CD14-positive monocyte (primary cell): ENCODE measurements around the gene IRF4. TPM values are rescaled to one million over a fixed set of nuclear protein-coding genes. Genes with fewer than 3 reads are reported as not detected.

Source experiments
- DNase-seq, 3 donors: peaks; one replicate each; pipeline ENCODE4 v3.0.0-alpha.2; 2011 to 2022
- H2AFZ ChIP-seq: 2 replicates; pipeline ENCODE4 v1.6.0; 2012; ENCODE audit warnings: mild to moderate bottlenecking, low read depth, low read length, inconsistent platforms; ENCODE audit not compliant: insufficient read depth, poor library complexity, severe bottlenecking
- H3K27ac ChIP-seq, 2 donors: 1 replicate in 1 of 2; 2 replicates in 1 of 2; pipeline ENCODE4 v1.5.1; 2012 to 2013; ENCODE audit warnings: low read length in 2 of 2, control low read depth in 1 of 2, inconsistent platforms in 1 of 2, low read depth in 1 of 2, mild to moderate bottlenecking in 1 of 2
- H3K27me3 ChIP-seq, 2 donors: one replicate each; pipeline versions ENCODE4 v1.6.0 to v1.6.1; 2011 to 2013; ENCODE audit warnings: low read length in 2 of 2; ENCODE audit not compliant: control insufficient read depth in 2 of 2, insufficient read depth in 2 of 2
- H3K36me3 ChIP-seq, 2 donors: replicated peaks in 1 of 2; 1 replicate in 1 of 2; 2 replicates in 1 of 2; pipeline versions ENCODE4 v1.5.1 to v1.6.1; 2012 to 2013; ENCODE audit warnings: low read length in 2 of 2, control low read depth in 1 of 2, inconsistent platforms in 1 of 2, mild to moderate bottlenecking in 1 of 2; ENCODE audit not compliant: insufficient read depth in 2 of 2, control insufficient read depth in 1 of 2
- H3K4me1 ChIP-seq, 2 donors: 1 replicate in 1 of 2; 2 replicates in 1 of 2; pipeline versions ENCODE4 v1.5.1 to v1.6.1; 2012 to 2013; ENCODE audit warnings: low read length in 2 of 2, control low read depth in 1 of 2, inconsistent platforms in 1 of 2, mild to moderate bottlenecking in 1 of 2, moderate library complexity in 1 of 2; ENCODE audit not compliant: insufficient read depth in 2 of 2, control insufficient read depth in 1 of 2
- H3K4me2 ChIP-seq: replicated peaks from 2 replicates; pipeline ENCODE3; 2012; ENCODE audit warnings: low read length, moderate library complexity, mild to moderate bottlenecking; ENCODE audit not compliant: poor library complexity, severe bottlenecking; ENCODE audit errors: extremely low read depth
- H3K4me3 ChIP-seq, 3 experiments: fragments of 200-600 bp in 1 of 3; sonication (generic) in 1 of 3; replicated peaks in 1 of 3; 1 replicate in 2 of 3; 2 replicates in 1 of 3; pipeline ENCODE4 v1.5.1; 2011 to 2013; ENCODE audit warnings: low read length in 3 of 3, mild to moderate bottlenecking in 3 of 3, control low read depth in 2 of 3, low read depth in 2 of 3, inconsistent platforms in 1 of 3, moderate library complexity in 1 of 3
- H3K79me2 ChIP-seq: 2 replicates; pipeline ENCODE4 v1.6.0; 2012; ENCODE audit warnings: mild to moderate bottlenecking, control low read depth, inconsistent platforms, low read length, moderate library complexity; ENCODE audit not compliant: insufficient read depth
- H3K9ac ChIP-seq: 2 replicates; pipeline ENCODE4 v1.6.0; 2017; ENCODE audit warnings: low read length, mild to moderate bottlenecking; ENCODE audit not compliant: insufficient read depth, poor library complexity, severe bottlenecking
- H3K9me3 ChIP-seq, 2 donors: replicated peaks in 1 of 2; 1 replicate in 1 of 2; 2 replicates in 1 of 2; pipeline versions ENCODE4 v1.5.1 to v1.6.1; 2012 to 2013; ENCODE audit warnings: low read length in 2 of 2, control low read depth in 1 of 2; ENCODE audit not compliant: control insufficient read depth in 1 of 2, insufficient read depth in 1 of 2
- H4K20me1 ChIP-seq: 2 replicates; pipeline ENCODE4 v1.6.0; 2012; ENCODE audit warnings: mild to moderate bottlenecking, low read length, control low read depth, moderate library complexity; ENCODE audit not compliant: insufficient read depth
- H3K27ac Mint-ChIP-seq, 7 donors: one replicate each; pipeline ENCODE4 v1.8.0; 2020; ENCODE audit warnings: mild to moderate bottlenecking in 7 of 7, mixed read lengths in 7 of 7, moderate library complexity in 6 of 7, inconsistent platforms in 2 of 7
- H3K27me3 Mint-ChIP-seq, 3 donors: one replicate each; pipeline ENCODE4 v1.8.0; 2021 to 2022; ENCODE audit warnings: low read depth in 3 of 3, mild to moderate bottlenecking in 3 of 3, mixed read lengths in 3 of 3, moderate library complexity in 3 of 3, inconsistent platforms in 1 of 3
- H3K36me3 Mint-ChIP-seq, 2 donors: one replicate each; pipeline ENCODE4 v1.8.0; 2020; ENCODE audit warnings: mixed read lengths in 2 of 2, inconsistent platforms in 1 of 2, mild to moderate bottlenecking in 1 of 2
- H3K4me1 Mint-ChIP-seq: one replicate; pipeline ENCODE4 v1.8.0; 2020; ENCODE audit warnings: mild to moderate bottlenecking, mixed read lengths
- H3K4me3 Mint-ChIP-seq, 2 donors: one replicate each; pipeline ENCODE4 v1.8.0; 2020; ENCODE audit warnings: mild to moderate bottlenecking in 2 of 2, mixed read lengths in 2 of 2, moderate library complexity in 1 of 2
- H3K9me3 Mint-ChIP-seq, 7 donors: one replicate each; pipeline ENCODE4 v1.8.0; 2020 to 2022; ENCODE audit warnings: mixed read lengths in 7 of 7, mild to moderate bottlenecking in 6 of 7, moderate library complexity in 6 of 7, inconsistent platforms in 2 of 7
- CTCF ChIP-seq: fragments of 200-600 bp; IDR thresholded peaks from one replicate; pipeline ENCODE4 v1.8.0; 2022; ENCODE audit warnings: antibody characterized with exemption, mild to moderate bottlenecking
- WGBS: methylation state at CpG from one replicate; pipeline ENCODE4 v1.1.5; 2013; ENCODE audit warnings: missing lambda C conversion rate; ENCODE audit not compliant: insufficient coverage; 5-methylcytosine and 5-hydroxymethylcytosine counted together
- intact Hi-C, 2 donors: fragments of 100-400 bp; cut with micrococcal nuclease; formaldehyde crosslinking; loops; one replicate each; pipeline versions ENCODE4 v1.15.0 to v1.15.1; 2023
- polyA plus RNA-seq, 3 donors: library from polyadenylated mRNA; depleted of rRNA in 1 of 3; unstranded in 2 of 3; stranded (reverse) in 1 of 3; fragments of 300-500 nt in 2 of 3; fragments of >200 nt in 1 of 3; fragmentation: Illumina TruSeq in 2 of 3; gene quantifications; 1 replicate in 2 of 3; 2 replicates in 1 of 3; pipeline ENCODE4 v1.2.3, GENCODE V29; 2012 to 2021

The IRF4 gene
- polyA plus RNA-seq, 3 donors, result 3.0 to 13.6 (median 6.4) TPM

- no peak for TF ChIP-seq CTCF
- intact Hi-C loops, result no loop called here
- Histone ChIP-seq H3K79me2 (no peaks in the 10 kb centered on the region), H4K20me1 (no peaks in the 10 kb centered on the region), H3K4me3 (no peak overlapping the region), H3K9ac (no peak overlapping the region), H2AFZ (no peak overlapping the region), H3K4me2 (no peak overlapping the region), H3K4me1 (peaks cover 41 to 52% of the 10 kb centered on the region in 2 donors), H3K36me3 (no peaks in the 10 kb centered on the region), H3K27ac (no peak overlapping the region), H3K27me3 (peaks cover 20 to 32% of the 10 kb centered on the region in 2 donors), H3K9me3 (no peaks in the 10 kb centered on the region)
- H3K27ac Mint-ChIP-seq, result peak overlapping the region in 1 of 7 donors; percentile 60
- peak overlapping the region in 1 of 2 donors; percentile 42 for H3K4me3 Mint-ChIP-seq
- peaks cover 43 to 63% (median 50%) of the 10 kb centered on the region in 3 donors for H3K27me3 Mint-ChIP-seq
- peaks cover 50% of the 10 kb centered on the region for H3K4me1 Mint-ChIP-seq
- peaks cover 0 to 6% (median under 1%) of the 10 kb centered on the region in 7 donors for H3K9me3 Mint-ChIP-seq
- 96% methylated on average over 13 of the region's 18 CpGs for WGBS
- H3K36me3 Mint-ChIP-seq, result peaks cover 0 to 1% of the 10 kb centered on the region in 2 donors
- no peak for DNase-seq
These were observed 4.8 kb upstream of the IRF4 start for GRCh38 chr6:386688-387266.

- Histone ChIP-seq H3K27ac (no peak overlapping the region), H3K79me2 (no peaks in the 10 kb centered on the region), H3K4me1 (peaks cover 46 to 58% of the 10 kb centered on the region in 2 donors), H2AFZ (no peak overlapping the region), H3K9ac (no peak overlapping the region), H3K4me3 (no peak overlapping the region), H3K27me3 (peaks cover 22 to 36% of the 10 kb centered on the region in 2 donors), H3K9me3 (no peaks in the 10 kb centered on the region), H3K36me3 (no peaks in the 10 kb centered on the region), H4K20me1 (peaks cover 3% of the 10 kb centered on the region), H3K4me2 (no peak overlapping the region)
- 89% methylated on average over 3 of the region's 11 CpGs for WGBS
- intact Hi-C loops, result no loop called here
- Mint-ChIP-seq H3K4me1 (peaks cover 51% of the 10 kb centered on the region), H3K27ac (peak overlapping the region in 4 of 7 donors; percentile 8 to 79 (median 38)), H3K4me3 (no peak overlapping the region), H3K27me3 (peaks cover 44 to 64% (median 47%) of the 10 kb centered on the region in 3 donors), H3K9me3 (peaks cover 0 to 3% (median 2%) of the 10 kb centered on the region in 7 donors), H3K36me3 (peaks cover 0 to 1% of the 10 kb centered on the region in 2 donors)
- DNase-seq, result peak; percentile 32 to 78 (median 33)
- TF ChIP-seq CTCF, result no peak
These were observed 4.2 kb upstream of the IRF4 start for GRCh38 chr6:387293-387741.
